H54 (cell line): ENCODE measurements around the gene DSCAML1.

Experiments
- DNase-seq: peaks from one replicate; pipeline ENCODE4 v3.0.0; 2011; ENCODE audit warnings: low spot score, mixed read lengths; ENCODE audit not compliant: insufficient read length
- FAIRE-seq: peaks from 3 replicates; lab custom pipeline; 2011; peaks lifted over from hg19 to GRCh38; lab: Jason Lieb, UNC
- POLR2A ChIP-seq: IDR thresholded peaks from 2 replicates; pipeline ENCODE4 v1.6.1; 2011; ENCODE audit warnings: low read depth, mild to moderate bottlenecking, low read length

DSCAML1 gene

DNA sequence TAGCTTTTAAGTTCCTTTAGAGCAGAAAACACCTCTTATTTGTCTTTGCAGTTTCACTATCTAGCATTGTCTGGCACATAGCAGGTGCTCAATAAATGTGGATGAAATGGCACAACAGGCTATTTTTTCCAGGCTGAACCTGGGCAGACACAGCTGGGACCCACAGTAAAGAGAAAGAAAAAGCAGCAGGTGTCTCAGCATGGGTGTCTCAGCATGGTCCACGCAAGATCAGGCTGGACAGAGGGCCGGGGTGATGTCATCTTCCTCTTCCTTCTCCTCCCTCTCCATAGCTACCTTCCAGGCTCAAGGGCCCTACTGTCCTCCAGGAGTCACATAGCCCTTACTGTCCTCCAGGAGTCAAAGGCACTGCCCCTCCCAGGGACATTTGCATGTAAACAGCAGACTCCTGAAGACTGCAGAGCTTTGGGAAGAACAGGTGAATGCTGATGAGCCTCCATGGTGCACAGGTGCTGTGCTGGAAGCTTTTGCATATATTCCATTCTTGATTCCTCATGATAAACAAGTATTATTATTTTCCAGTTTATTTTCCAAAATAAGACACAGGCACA, 65.2 kb downstream of the DSCAML1 start:
- DNase-seq, result no peak
- TF ChIP-seq POLR2A, result no peak
- no peak for FAIRE-seq

DNA sequence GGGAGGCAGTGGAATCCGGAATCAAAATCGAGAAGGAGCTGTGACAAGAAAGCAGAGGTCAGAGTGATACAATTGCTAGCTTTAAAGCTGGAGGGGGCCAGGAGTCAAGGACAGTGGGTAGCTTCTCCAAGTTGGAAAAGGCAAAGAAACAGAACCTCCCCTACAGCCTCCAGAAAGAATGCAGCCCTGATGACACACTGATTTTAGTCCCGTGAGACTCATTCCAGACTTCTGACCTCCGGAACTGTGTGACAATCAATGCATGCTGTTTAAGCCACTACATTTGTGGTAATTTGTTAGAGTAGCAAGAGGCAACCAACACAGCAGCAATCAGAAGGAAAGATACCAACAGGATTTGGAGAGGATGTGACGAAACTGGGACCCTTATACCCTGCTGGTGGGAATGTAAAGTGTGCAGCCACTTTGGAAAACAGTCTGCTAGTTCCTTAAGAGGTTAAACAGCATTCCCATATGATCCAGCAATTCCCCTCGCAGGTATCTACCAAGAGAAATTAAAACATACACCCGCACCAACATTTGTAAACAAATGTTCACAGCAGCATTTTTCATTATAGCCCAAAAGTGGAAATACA, 66.7 kb downstream of the DSCAML1 start:
- no peak for FAIRE-seq
- TF ChIP-seq POLR2A, result no peak
- no peak for DNase-seq

DNA sequence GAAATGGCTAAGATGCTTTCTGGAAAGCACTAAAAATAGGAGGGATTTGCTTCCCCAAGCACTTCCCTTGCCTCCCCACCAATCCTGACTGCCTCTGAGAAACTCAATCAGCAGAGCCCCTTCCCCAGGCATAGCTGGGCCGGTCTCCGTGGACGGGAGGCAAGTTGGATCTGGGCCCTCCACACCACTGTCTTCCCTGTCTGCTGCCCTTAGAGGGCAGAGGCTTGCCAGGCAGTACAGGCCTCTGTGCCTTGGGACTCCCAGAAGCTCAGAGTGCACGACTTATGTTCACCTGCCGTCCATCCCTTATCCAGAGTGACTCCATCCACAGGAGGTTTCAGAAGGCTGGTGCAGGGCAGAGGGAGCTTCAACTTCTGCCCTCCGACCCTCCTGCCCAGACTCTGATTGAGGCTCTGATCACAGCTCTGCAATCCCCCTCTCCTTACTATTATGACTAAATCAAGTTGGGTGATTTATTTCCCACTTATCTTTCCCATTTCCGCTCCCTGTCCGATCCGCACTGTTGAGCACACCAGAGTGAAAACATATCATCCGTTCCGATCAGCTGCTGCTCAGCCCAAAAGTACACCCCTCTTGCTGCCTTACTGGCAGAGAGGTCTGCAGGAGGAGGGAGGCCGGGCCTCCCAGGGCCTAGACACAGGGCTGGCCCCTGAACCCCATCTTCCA, 71.8 kb downstream of the DSCAML1 start:
- no peak for FAIRE-seq
- DNase-seq, result no peak
- no peak for TF ChIP-seq POLR2A

DNA sequence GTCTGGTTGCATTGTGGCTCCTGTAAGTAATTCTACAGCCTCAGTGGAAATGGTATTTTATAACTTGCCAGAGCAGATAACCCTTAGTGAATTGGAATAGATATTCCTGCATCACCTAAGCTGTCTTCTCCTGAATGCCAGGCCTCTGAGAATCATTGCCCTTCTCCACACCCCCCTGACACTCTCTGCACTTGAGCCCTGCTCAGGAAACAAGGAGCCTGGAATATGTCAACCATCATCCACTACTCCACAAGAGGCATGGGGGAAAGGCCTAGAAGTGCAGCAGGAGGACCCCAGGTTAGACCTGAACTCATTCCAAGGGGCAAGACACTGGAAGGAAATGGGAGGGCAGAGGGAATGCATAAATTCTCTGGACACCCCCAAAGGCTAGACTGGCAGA, 72.4 kb downstream of the DSCAML1 start:
- DNase-seq (no peak), FAIRE-seq (no peak)
- no peak for TF ChIP-seq POLR2A

DNA sequence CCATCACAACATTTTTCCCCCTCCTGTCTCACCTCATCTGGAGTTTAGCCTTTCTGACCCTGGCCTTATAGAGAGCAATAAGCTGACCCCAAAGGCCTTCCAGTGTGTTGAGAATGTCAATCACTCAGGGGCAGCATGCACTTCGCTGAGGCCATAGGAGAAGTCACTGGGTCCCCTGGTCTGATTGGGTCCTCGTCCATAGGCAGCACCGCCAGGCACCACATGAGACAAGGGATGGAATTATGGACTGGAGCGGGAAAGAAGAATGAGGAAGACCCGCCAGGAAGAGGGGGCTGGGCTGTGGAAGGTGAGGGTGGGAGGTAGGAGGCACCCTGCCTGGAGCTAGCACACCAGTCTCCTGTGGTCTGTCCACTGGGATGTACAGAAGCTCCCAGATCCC, 72.9 kb downstream of the DSCAML1 start:
- DNase-seq, result no peak
- TF ChIP-seq POLR2A, result no peak
- no peak for FAIRE-seq

DNA sequence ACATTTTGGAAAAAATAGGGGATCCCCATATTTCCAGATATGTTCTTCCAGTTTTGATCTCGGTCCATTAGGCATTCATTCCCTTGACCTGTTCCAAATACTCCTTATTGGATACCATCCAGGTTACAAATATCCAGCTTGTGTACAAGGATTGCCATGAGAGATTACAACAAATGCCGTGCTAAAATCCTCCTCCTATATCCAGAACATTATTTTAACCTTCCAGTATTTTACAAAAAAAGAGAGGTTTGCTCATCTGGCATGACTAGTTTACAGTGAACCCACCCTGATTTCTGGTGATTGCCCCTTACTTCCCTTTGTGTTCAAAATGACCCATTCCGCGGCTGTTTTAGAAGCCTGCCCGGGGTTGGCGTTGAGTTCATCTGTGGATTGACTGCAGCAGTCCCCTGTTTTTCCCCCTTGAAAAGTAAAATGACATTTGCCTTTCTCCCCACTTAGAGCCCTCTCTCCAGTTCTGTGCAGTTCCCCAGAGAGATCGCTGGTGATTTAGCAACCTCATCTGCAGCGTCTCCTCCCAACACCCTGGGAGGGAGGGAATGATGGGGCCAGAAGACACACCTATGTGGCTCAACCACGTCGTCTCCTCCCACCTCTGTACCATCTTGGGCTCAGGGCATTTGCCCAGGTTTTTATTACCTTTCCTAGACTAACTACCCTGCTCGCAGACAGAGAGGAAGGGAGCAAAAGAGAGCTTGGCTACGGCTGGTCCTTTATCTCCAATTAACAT, 73.6 kb downstream of the DSCAML1 start:
- DNase-seq, result no peak
- TF ChIP-seq POLR2A, result no peak
- FAIRE-seq, result no peak

DNA sequence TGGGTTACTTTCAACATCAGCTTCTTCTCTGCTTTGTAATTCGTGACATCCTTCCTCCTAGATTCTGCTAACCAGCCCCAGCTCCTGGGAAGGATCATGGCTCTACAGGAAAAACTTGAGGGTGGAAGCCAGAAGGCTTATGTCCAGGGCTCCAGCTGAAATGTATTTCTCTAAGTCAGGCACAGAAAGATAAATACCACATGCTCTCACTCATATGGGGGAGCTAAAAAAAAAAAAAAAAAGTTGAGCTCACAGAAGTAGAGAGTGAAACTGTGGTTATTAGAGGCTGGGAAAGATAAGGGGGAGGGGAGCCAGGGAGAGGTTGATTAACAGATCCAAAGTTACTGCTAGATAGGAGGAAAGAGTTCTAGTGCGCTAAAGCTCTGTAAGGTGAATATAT, 74.9 kb downstream of the DSCAML1 start:
- FAIRE-seq (no peak), DNase-seq (no peak)
- no peak for TF ChIP-seq POLR2A

DNA sequence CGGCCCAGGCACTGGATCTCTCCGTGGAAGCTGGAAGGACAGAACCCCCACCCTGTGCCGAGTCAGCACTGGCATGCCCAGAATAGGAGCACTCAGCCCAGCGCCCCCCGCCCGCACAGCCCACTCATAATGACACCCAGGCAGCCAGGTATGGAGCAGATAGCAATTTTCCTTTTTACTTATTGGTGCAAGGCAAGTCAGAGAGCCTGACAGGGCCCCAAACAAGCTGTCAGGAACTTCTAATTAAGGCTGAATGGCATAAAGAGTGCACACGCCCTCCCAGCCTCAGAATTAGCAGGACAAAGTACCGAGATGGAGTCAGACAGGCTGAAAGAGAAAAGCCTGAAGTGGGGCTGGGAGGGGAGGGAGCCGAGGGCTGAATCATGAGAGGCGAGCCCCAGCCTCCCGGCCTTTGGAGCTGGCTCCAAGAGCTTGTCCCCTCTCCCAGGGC, 76.9 kb downstream of the DSCAML1 start:
- no peak for TF ChIP-seq POLR2A
- FAIRE-seq (no peak), DNase-seq (no peak)

DNA sequence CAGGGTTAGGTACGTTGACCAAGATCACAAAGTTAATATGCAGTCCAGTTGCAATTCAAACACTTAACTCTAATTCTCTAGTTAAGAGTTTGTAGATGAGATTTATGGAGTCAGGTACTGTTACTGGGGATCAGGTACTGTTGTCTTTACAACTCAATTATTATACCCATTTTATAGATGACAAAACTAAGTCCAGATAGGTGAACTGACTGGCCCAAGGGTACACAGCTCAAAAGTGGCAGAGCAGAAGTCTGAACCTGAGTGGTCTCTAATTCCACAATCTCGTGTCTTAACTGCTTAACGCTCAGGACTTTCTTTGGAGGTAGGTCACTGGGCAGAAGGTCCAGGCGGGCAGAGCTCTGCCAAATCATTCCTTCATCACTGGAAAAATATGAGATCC, 77.5 kb downstream of the DSCAML1 start:
- DNase-seq (no peak), FAIRE-seq (no peak)
- no peak for TF ChIP-seq POLR2A

DNA sequence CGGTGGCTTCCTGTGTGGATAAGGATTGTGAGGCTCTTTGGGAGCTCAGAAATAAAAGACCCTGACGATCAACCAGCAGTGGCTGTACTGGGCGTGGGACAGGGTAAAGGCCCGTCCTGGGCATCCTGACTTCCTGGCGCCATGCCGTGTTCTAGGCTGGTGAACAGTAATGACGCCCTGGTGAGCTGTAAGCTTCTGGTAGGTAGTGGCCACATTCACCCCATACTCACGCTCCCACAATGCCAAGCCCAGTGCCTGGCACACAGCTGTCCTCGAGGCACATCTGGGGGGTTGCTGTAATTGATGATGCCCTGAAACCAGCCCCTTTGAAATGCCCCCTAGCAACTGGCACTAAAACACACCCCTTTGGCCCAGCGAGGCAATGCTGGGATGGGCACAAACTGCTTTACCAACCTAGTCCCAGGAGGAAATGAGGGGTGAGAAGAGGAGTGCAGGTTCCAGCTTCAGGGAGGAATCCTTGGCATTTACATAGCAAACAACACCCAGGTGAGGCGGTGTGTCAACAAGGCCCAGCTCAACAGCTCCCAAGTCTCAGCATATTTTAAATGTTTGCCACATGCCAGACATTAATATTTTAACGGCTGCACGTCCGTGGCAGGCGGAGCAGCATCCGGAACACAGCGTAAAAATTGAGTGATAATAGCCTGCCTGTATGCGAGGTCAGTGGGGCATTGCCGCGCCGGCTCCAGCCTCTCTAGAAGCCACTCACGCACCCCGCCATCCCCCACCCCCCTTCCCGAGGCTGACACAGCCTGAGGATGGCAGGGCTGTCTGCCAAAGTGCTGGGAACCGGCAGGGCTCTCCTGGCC, 79.3 kb downstream of the DSCAML1 start:
- DNase-seq, result no peak
- FAIRE-seq, result no peak
- no peak for TF ChIP-seq POLR2A

DNA sequence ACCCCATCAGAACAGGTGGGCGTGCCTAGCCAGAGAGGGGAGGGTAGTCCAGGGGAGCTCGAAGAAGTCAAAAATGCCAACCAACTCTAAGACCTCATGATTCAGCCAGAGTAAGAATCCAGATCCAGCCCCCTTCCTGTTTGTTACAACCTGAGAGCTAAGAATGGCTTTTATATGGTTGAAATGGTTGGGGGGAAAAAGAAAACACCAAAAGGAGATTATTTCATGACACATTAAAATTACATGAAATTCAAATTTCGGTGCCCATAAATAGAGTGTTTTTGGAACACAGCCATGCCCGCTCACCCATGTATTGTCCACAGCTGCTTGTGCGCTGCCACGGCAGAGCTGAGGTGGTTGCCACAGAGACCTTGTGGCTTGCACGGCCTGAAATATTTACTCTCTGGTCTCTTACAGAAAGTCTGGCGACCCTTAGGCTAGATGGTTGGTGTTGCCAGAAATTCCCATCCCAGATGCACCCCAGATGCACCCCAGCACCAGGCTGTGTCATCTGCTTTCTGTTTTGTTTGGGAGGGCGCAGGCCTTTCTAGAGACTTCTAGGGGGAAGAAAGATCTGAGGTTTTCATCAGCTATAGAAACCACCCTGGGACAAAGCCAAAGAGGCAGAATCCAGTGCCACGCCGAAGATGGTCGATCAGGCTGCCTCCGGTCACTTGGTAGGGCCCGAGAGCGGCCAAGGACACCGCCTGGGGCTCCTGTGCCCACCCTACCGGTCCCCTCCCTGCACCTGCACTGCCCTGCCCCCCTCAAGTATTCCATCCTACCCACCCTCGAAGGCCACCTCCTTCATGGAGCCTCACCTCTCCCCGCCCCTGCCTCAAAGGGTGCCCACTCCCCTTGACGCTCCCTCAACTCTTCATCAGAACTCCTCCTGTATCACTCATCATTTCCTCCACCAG, 80.2 kb downstream of the DSCAML1 start:
- DNase-seq, result no peak
- TF ChIP-seq POLR2A, result no peak
- FAIRE-seq, result no peak

DNA sequence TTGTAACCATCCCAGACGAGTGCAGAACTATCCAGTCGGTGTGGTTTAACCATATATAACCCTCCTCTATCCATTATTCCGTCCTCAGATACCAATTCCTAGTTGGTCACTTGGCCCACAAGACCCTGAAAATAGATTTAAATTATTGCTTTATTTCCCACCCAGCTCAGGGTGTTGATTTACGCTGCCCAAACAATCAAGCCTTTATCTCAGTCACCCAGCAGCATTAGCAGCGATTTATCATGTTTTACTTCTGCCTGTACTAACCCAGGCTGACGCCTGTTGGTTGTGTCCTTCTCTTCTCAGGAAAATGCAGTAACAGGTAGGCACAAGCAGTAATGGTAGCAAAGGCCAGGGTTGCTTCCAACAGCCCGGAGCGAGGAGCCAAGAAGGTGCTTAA, 81.2 kb downstream of the DSCAML1 start:
- no peak for FAIRE-seq
- no peak for DNase-seq
- no peak for TF ChIP-seq POLR2A
